HUES64 (cell line): Measurements from ENCODE around the gene DCDC1.
"Not testable (repeated sequence)": the region's sequence is repeated elsewhere in the genome, so short reads cannot be mapped to it uniquely, and the experiment has no call there.

Experiments used
- H3K27ac ChIP-seq: 2 replicates; pipeline ENCODE4 v1.7.0; 2013; ENCODE audit warnings: low read depth, low read length, inconsistent platforms
- H3K27me3 ChIP-seq: 2 replicates; pipeline ENCODE4 v1.6.1; 2013; ENCODE audit warnings: mild to moderate bottlenecking, low read length; ENCODE audit not compliant: insufficient read depth
- H3K36me3 ChIP-seq: 2 replicates; pipeline ENCODE4 v1.6.1; 2013; ENCODE audit warnings: mild to moderate bottlenecking, low read length; ENCODE audit not compliant: insufficient read depth
- H3K4me1 ChIP-seq: 2 replicates; pipeline ENCODE4 v1.6.1; 2013; ENCODE audit warnings: mild to moderate bottlenecking, low read length, moderate library complexity; ENCODE audit not compliant: insufficient read depth
- H3K4me3 ChIP-seq: 2 replicates; pipeline ENCODE4 v1.5.1; 2013; ENCODE audit warnings: mild to moderate bottlenecking, low read length, moderate library complexity
- H3K9ac ChIP-seq: 2 replicates; pipeline ENCODE4 v1.6.1; 2013; ENCODE audit warnings: mild to moderate bottlenecking, low read depth, low read length
- H3K9me3 ChIP-seq: 2 replicates; pipeline ENCODE4 v1.6.1; 2013; ENCODE audit warnings: low read depth, low read length; ENCODE audit not compliant: insufficient read depth
- whole genome bisulfite sequencing: fragments of 150-250, 120-280 bp; methylation state at CpG from one replicate; pipeline ENCODE4 v1.1.7; 2013; ENCODE audit warnings: missing lambda C conversion rate; 5-methylcytosine and 5-hydroxymethylcytosine counted together

The DCDC1 gene

DNA sequence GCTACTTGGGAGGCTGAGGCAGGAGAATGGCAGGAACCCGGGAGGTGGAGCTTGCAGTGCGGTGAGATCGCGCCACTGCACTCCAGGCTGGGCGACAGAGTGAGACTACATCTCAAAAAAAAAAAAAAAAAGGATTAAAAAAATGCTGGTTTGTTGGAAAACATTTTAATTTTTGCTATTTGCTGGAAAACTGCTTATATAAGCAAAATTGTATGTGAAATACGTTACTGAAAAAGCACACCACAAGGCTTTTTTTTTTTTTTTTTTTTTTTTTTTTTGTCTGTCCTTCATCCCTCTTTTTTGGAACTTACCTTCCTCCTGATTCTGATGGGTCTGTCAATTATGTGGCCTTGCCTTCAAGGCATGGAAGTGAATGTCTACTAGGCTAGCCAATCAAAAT lies 40.8 kb downstream of the DCDC1 start:
- H3K36me3 ChIP-seq = no peaks in the 10 kb centered on the region
- no peak overlapping the region for H3K27ac ChIP-seq
- no peaks in the 10 kb centered on the region for H3K9me3 ChIP-seq
- H3K9ac ChIP-seq = no peak overlapping the region
- WGBS = 93% methylated on average over 6 of the region's 6 CpGs
- H3K4me1 ChIP-seq = no peaks in the 10 kb centered on the region
- no peaks in the 10 kb centered on the region for H3K27me3 ChIP-seq
- no peak overlapping the region for H3K4me3 ChIP-seq

- no peak overlapping the region for H3K9ac ChIP-seq
- H3K9me3 ChIP-seq = no peaks in the 10 kb centered on the region
- 95% methylated on average over 3 of the region's 3 CpGs for WGBS
These were observed 42.1 kb downstream of the DCDC1 start for GRCh38 chr11:31327417-31327816.

DNA sequence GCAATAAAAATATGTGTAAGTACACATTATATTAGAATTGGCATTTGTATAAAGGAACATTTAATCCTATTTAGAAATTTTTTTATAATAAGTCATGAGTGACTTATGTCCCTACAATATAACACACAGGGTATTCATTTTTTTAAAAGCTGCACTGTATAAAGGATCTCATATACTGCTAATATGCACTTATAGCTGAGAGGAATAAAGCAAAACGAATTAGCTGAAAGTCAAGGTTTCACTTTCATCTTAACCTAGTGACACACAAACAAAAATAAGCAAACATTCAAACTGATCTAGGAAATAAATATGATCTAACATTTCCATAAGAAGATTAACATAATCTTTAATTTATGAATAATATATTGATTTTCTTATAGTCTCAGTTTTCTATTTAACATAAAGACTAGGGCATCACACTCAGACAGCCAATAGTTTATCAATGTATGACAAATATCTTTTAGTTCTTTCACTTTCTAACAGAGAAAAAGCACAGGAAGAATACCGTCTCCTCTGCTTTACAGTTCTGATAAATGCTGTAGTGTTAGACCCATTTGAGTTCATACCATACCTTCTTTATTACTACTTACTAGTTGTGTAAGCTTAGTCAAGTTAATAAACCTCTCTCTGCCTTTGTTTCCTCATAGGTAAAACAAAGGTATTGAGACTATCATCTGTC lies 42.9 kb downstream of the DCDC1 start:
- Histone ChIP-seq H3K9ac (no peak overlapping the region), H3K27me3 (no peaks in the 10 kb centered on the region), H3K36me3 (no peaks in the 10 kb centered on the region), H3K9me3 (0 out of 2 replicates have a peak, but pooled peaks cover 2% of the 10 kb centered on the region), H3K4me3 (no peak overlapping the region), H3K4me1 (no peaks in the 10 kb centered on the region; the same call in 1 of the 2 replicates), H3K27ac (no peak overlapping the region)
- WGBS = 100% methylated on average over 1 of the region's 2 CpGs

More at GRCh38 chr11:31327417-31327816, 42.1 kb downstream of the DCDC1 start:
- no peak overlapping the region for H3K4me3 ChIP-seq
- H3K36me3 ChIP-seq = no peaks in the 10 kb centered on the region
- H3K27ac ChIP-seq = no peak overlapping the region
- no peaks in the 10 kb centered on the region for H3K27me3 ChIP-seq
- H3K4me1 ChIP-seq = no peaks in the 10 kb centered on the region

DNA sequence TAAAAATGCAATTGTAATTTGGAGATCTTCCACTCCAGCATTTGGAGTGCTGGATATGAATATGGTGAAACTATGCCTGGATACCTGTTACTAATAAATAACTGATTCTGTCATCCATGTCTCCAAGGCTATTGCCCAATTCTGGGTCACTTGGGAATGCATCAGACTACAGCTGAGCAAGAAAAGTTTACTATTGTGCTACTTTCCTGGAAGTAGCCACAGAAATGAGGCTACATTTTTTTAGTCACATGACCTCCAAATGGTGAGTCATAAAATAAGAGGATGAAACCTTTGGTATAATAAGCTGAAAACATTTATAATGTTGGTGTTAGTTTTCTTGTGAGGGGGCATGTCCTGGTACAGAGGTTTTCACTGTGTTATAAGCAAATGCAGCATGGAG lies 44.4 kb downstream of the DCDC1 start:
- Histone ChIP-seq H3K36me3 (no peaks in the 10 kb centered on the region), H3K27me3 (no peaks in the 10 kb centered on the region), H3K9ac (no peak overlapping the region), H3K4me3 (no peak overlapping the region), H3K4me1 (no peaks in the 10 kb centered on the region; the same call in 1 of the 2 replicates), H3K9me3 (0 out of 2 replicates have a peak, but pooled peaks cover 2% of the 10 kb centered on the region), H3K27ac (no peak overlapping the region)

DNA sequence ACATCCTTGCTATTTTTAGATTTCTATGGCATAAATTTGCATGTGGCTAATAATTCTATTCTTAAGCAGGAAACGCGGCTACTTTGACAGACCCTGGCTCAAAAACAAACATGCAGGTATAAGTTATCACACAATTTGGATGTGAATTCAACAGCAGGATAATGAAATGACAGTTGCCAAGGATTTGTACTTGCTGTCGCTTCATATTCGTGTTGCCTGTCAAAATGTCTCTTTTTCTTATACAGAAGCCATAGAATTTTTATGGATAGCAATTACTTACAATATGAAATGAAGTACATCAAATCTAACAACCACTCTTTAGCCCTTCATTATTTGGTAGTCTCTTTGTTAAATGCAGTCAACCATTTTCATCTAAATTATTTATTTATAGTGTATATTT lies 46.4 kb downstream of the DCDC1 start:
- no peak overlapping the region for H3K27ac ChIP-seq
- no peaks in the 10 kb centered on the region for H3K27me3 ChIP-seq
- H3K4me1 ChIP-seq = no peaks in the 10 kb centered on the region; the same call in 1 of the 2 replicates
- H3K9ac ChIP-seq = no peak overlapping the region
- H3K9me3 ChIP-seq = 0 out of 2 replicates have a peak, but pooled peaks cover 2% of the 10 kb centered on the region
- no peak overlapping the region for H3K4me3 ChIP-seq
- WGBS = 96% methylated on average over 4 of the region's 4 CpGs
- no peaks in the 10 kb centered on the region for H3K36me3 ChIP-seq

GRCh38 chr11:31321494-31321893 lies 48.0 kb downstream of the DCDC1 start:
- not testable (repeated sequence) for H3K36me3 ChIP-seq, H3K4me3 ChIP-seq, H3K4me1 ChIP-seq, H3K9ac ChIP-seq, H3K27me3 ChIP-seq, H3K27ac ChIP-seq, H3K9me3 ChIP-seq
- WGBS = 95% methylated on average over 15 of the region's 15 CpGs

DNA sequence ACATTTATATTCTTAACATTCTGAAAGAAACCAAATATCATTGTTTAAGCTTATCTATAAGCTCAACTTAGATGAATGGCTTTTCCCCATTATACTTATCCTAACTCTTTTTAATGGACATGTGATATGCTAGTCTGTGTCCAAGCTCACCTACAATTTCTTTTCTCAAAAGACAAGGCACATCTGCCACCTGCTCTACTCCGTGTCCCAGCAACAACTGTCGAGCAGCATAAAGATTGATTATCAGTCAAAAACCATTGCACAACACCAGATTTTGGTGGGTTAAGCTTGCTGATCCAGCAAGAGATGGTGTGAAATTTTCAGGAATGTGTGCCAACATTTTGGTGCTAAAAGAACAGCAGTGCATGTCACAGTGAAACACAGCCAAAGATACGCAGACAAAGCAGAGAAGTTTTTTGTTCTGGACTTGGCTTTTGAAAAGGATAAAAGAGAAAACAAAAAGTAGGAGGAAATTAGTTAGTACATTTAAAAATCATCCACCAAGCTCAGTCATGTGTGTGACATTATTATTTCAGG lies 65.8 kb downstream of the DCDC1 start:
- H3K27ac ChIP-seq = no peak overlapping the region
- H3K4me1 ChIP-seq = no peaks in the 10 kb centered on the region
- H3K4me3 ChIP-seq = no peak overlapping the region
- no peaks in the 10 kb centered on the region for H3K9me3 ChIP-seq
- H3K9ac ChIP-seq = no peak overlapping the region
- no peaks in the 10 kb centered on the region for H3K36me3 ChIP-seq
- no peaks in the 10 kb centered on the region for H3K27me3 ChIP-seq
- WGBS = 93% methylated on average over 3 of the region's 3 CpGs

GRCh38 chr11:31301549-31302510 lies 67.7 kb downstream of the DCDC1 start:
- no peaks in the 10 kb centered on the region for H3K27me3 ChIP-seq
- WGBS = 99% methylated on average over 3 of the region's 5 CpGs
- no peaks in the 10 kb centered on the region for H3K9me3 ChIP-seq
- no peaks in the 10 kb centered on the region for H3K4me1 ChIP-seq
- H3K36me3 ChIP-seq = no peaks in the 10 kb centered on the region
- H3K27ac ChIP-seq = no peak overlapping the region
- no peak overlapping the region for H3K9ac ChIP-seq
- H3K4me3 ChIP-seq = no peak overlapping the region

- Histone ChIP-seq H3K4me1 (no peaks in the 10 kb centered on the region), H3K4me3 (no peak overlapping the region), H3K27ac (no peak overlapping the region), H3K9ac (no peak overlapping the region), H3K27me3 (no peaks in the 10 kb centered on the region), H3K9me3 (no peaks in the 10 kb centered on the region), H3K36me3 (no peaks in the 10 kb centered on the region)
- WGBS = 92% methylated on average over 3 of the region's 3 CpGs
These were observed 74.2 kb downstream of the DCDC1 start for GRCh38 chr11:31295308-31295707.

DNA sequence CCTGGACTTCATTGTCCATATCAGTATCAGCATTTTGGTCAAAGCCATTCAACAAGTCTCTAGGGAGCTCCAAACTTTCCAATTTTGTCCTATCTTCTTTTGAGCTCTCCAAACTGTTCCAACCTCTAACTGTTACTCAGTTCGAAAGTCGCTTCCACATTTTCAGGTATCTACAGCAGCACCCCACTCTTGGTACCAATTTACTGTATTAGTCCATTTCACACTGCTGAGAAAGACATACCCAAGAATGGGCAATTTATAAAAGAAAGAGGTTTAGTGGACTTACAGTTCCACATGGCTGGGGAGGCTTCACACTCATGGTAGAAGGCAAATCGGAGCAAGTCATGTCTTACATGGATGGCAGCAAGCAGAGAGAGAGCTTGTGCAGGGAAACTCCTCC lies 96.0 kb downstream of the DCDC1 start:
- H3K9me3 ChIP-seq = peaks cover 29% of the 10 kb centered on the region
- H3K4me1 ChIP-seq, H3K27me3 ChIP-seq, H3K4me3 ChIP-seq, H3K27ac ChIP-seq, H3K9ac ChIP-seq, H3K36me3 ChIP-seq: not testable (repeated sequence)
- 93% methylated on average over 3 of the region's 3 CpGs for WGBS

DNA sequence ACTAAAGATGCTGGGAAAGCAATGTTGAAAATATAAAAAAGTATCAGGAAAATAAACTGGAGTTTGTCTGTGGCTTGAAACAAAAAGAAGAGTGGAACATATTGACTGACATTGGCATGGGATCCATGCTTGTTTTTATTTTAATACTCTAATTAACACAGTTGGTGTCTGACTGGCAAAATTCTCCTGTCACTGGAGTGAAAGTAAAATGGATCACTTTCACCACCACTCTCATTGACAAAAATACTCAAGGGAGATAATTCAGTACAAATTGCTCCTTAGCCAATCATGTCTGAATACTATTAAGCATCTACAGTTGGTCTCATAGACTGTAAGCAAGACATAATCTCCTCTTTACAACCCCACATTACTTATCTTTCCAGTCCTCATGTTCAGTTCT lies 101.8 kb downstream of the DCDC1 start:
- Histone ChIP-seq H3K4me1 (no peaks in the 10 kb centered on the region), H3K27ac (no peak overlapping the region), H3K9me3 (peaks cover 10% of the 10 kb centered on the region), H3K4me3 (no peak overlapping the region), H3K9ac (no peak overlapping the region), H3K36me3 (no peaks in the 10 kb centered on the region), H3K27me3 (no peaks in the 10 kb centered on the region)
